ENCODE data around the gene C2orf72. TPM values are rescaled to one million over a fixed set of nuclear protein-coding genes. Genes with fewer than 3 reads are reported as not detected.
"Not testable (repeated sequence)": the region's sequence is repeated elsewhere in the genome, so short reads cannot be mapped to it uniquely, and the experiment has no call there.

C2orf72 gene
- total RNA-seq, 4 donors from 2014 or later: 15.9 to 52.7 (median 23.6) TPM

DNA sequence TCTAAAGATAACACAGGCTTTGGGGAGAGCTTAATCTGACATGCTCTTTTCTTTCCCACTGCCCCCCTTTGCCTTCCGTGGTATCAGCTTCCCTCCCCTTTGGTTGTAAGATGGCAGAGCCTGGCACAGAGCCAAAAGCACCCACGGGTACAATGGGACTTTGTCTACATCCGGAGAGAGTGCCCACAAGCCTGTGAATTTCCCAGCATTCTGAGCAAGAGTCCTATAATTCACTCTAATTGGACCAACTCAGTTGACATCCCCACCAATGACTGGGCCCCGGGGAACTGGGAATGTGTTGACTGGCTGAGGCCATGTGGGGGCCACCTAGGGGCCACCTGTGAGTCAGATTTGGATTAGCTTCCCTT is 20.1 kb upstream of the C2orf72 start:
- H3K9me3 ChIP-seq: no peaks in the 10 kb centered on the region
- H3K4me1 ChIP-seq: no peaks in the 10 kb centered on the region
- H3K4me3 ChIP-seq: no peak overlapping the region
- no peaks in the 10 kb centered on the region for H3K36me3 ChIP-seq
- TF ChIP-seq POLR2A (IDR thresholded peaks at IDR 0.05) (no peak), EP300 (IDR thresholded peaks at IDR 0.05; ENCODE audit: low read depth) (no peak), POLR2AphosphoS5 (IDR thresholded peaks at IDR 0.05) (no peak)
- TF ChIP-seq, protein P1, sequence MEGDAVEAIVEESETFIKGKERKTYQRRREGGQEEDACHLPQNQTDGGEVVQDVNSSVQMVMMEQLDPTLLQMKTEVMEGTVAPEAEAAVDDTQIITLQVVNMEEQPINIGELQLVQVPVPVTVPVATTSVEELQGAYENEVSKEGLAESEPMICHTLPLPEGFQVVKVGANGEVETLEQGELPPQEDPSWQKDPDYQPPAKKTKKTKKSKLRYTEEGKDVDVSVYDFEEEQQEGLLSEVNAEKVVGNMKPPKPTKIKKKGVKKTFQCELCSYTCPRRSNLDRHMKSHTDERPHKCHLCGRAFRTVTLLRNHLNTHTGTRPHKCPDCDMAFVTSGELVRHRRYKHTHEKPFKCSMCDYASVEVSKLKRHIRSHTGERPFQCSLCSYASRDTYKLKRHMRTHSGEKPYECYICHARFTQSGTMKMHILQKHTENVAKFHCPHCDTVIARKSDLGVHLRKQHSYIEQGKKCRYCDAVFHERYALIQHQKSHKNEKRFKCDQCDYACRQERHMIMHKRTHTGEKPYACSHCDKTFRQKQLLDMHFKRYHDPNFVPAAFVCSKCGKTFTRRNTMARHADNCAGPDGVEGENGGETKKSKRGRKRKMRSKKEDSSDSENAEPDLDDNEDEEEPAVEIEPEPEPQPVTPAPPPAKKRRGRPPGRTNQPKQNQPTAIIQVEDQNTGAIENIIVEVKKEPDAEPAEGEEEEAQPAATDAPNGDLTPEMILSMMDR (IDR thresholded peaks at IDR 0.05): no peak
- H3K27me3 ChIP-seq: no peaks in the 10 kb centered on the region
- intact Hi-C loops (cut with DNase I; ENCODE audit: low total_unique reads) (no loop called here), in situ Hi-C loops (cut with MboI; ENCODE audit: low pct_ligation_motif_present in 1 of 4, low pct_unique_long_range_greater_than_20kb in 1 of 4, low sequenced_read_pairs in 3 of 4) (no loop called here)
- no peak overlapping the region for H3K27ac ChIP-seq
- no peak for DNase-seq
- 0 to 31% methylated on average over 1 to 4 of the region's 4 CpGs for WGBS, 2 donors (ENCODE audit: low coverage in 1 of 2)

DNA sequence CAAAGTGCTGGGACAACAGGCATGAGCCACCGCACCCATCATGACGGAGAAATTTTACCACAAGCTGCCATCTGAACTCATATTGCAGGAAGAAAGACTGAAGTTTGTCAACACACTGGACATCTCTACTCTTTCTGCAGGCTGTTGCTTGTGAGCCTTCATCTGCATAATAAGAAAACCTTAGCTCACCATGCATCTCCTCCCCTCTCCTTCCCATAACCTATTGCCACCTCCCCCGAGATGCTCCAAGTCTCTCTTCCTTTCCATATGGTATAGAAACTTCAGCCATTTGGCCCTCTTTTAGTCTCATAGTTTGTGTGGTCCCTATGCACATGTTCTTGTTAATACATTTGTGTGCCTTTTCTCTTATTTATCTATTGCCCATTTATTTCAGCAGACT is 19.1 kb upstream of the C2orf72 start:
- in situ Hi-C loops (cut with MboI; ENCODE audit: low pct_ligation_motif_present in 1 of 4, low pct_unique_long_range_greater_than_20kb in 1 of 4, low sequenced_read_pairs in 3 of 4): no loop called here
- WGBS, 2 donors (ENCODE audit: low coverage in 1 of 2): 93 to 100% methylated on average over 2 to 3 of the region's 3 CpGs
- Histone ChIP-seq H3K4me1 (no peaks in the 10 kb centered on the region), H3K4me3 (no peak overlapping the region), H3K9me3 (no peaks in the 10 kb centered on the region), H3K27me3 (no peaks in the 10 kb centered on the region), H3K27ac (no peak overlapping the region), H3K36me3 (no peaks in the 10 kb centered on the region)
- no peak for TF ChIP-seq POLR2AphosphoS5 (IDR thresholded peaks at IDR 0.05)
- TF ChIP-seq POLR2A (IDR thresholded peaks at IDR 0.05): no peak
- TF ChIP-seq, protein P1 (IDR thresholded peaks at IDR 0.05): no peak
- no peak for TF ChIP-seq EP300 (IDR thresholded peaks at IDR 0.05; ENCODE audit: low read depth)
- no peak for DNase-seq
- intact Hi-C loops (cut with DNase I; ENCODE audit: low total_unique reads): no loop called here

DNA sequence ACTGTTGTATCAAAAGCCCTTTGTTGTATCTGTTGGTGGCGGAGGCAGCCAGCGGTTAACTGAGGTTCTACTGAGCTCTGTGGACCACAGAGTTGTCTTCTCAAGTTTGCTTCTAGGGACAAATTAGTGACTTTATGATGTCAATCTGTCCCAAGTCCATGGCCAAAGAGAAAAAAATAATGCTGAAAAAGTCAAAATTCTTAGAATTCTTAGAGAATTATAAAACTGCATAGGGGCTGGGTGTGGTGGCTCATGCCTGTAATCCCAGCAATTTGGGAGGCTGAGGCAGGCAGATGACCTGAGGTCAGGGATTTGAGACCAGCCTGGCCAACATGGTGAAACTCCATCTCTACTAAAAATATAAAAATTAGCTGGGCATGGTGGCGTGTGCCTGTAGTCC is 12.3 kb upstream of the C2orf72 start:
- DNase-seq; H3K27me3 ChIP-seq; H3K4me3 ChIP-seq; H3K36me3 ChIP-seq; intact Hi-C loops (cut with DNase I; ENCODE audit: low total_unique reads); H3K4me1 ChIP-seq; in situ Hi-C loops (cut with MboI; ENCODE audit: low pct_ligation_motif_present in 1 of 4, low pct_unique_long_range_greater_than_20kb in 1 of 4, low sequenced_read_pairs in 3 of 4); H3K27ac ChIP-seq; H3K9me3 ChIP-seq: not testable (repeated sequence)
- 88 to 100% methylated on average over 2 to 3 of the region's 3 CpGs for WGBS, 2 donors (ENCODE audit: low coverage in 1 of 2)

DNA sequence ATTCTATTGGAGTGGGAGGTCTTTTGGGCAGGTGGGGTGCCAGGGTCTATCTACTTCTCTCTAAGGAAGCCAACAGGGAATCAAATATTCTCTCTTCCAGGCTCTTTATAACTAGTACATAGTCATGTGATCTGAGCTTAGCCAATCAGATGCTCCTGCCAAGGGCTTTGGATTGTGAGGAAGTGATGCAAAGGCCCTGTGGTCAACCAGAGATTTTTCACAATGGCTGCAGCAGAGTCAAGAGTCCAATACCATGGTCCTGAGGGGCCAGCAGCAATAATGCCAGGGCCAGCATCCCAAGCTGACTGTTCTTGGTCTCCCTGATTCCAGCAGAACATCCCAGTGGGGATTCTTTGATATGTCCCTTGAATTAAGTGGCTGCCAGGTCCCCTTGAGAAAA is 8.4 kb upstream of the C2orf72 start:
- TF ChIP-seq EP300 (IDR thresholded peaks at IDR 0.05; ENCODE audit: low read depth) (no peak), POLR2AphosphoS5 (IDR thresholded peaks at IDR 0.05) (no peak), POLR2A (IDR thresholded peaks at IDR 0.05) (no peak)
- TF ChIP-seq, protein P1 (IDR thresholded peaks at IDR 0.05): no peak
- Histone ChIP-seq H3K27me3 (no peaks in the 10 kb centered on the region), H3K36me3 (no peaks in the 10 kb centered on the region), H3K4me1 (peaks cover 0 to 10% (median 8%) of the 10 kb centered on the region in 4 donors), H3K9me3 (no peaks in the 10 kb centered on the region), H3K27ac (no peak overlapping the region), H3K4me3 (no peak overlapping the region)
- no peak for DNase-seq
- in situ Hi-C loops (cut with MboI; ENCODE audit: low pct_ligation_motif_present in 1 of 4, low pct_unique_long_range_greater_than_20kb in 1 of 4, low sequenced_read_pairs in 3 of 4) (no loop called here), intact Hi-C loops (cut with DNase I; ENCODE audit: low total_unique reads) (no loop called here)

DNA sequence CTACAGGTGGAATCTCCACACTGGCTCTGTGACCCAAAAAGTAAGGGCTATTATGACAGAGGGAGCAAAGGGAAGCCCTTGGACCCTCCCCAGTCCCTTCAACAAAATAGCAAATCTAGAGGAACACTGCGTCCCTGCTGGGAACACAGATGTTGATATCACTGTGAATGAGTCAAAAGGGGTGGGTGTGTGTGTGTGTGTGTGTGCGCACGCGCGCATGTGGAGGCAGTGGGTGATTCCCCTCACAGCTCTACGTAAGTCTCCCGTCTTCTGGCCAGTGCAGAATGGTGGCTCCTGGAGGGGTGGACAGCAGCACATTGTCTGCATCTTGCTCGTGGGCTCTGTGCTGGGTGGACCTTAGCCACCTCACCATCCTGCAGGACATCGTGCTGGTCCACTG is 7.8 kb upstream of the C2orf72 start:
- H3K9me3 ChIP-seq: no peaks in the 10 kb centered on the region
- H3K36me3 ChIP-seq: no peaks in the 10 kb centered on the region
- in situ Hi-C loops (cut with MboI; ENCODE audit: low pct_ligation_motif_present in 1 of 4, low pct_unique_long_range_greater_than_20kb in 1 of 4, low sequenced_read_pairs in 3 of 4) (no loop called here), intact Hi-C loops (cut with DNase I; ENCODE audit: low total_unique reads) (no loop called here)
- TF ChIP-seq, protein P1 (IDR thresholded peaks at IDR 0.05): no peak
- TF ChIP-seq POLR2AphosphoS5 (IDR thresholded peaks at IDR 0.05) (no peak), POLR2A (IDR thresholded peaks at IDR 0.05) (no peak), EP300 (IDR thresholded peaks at IDR 0.05; ENCODE audit: low read depth) (no peak)
- H3K27me3 ChIP-seq: no peaks in the 10 kb centered on the region
- WGBS, 2 donors (ENCODE audit: low coverage in 1 of 2): 78% methylated on average over 9 of the region's 9 CpGs; no CpG with 5 or more reads in 1 of the 2 donors
- H3K4me3 ChIP-seq: no peak overlapping the region
- peaks cover 0 to 17% (median 10%) of the 10 kb centered on the region in 4 donors for H3K4me1 ChIP-seq
- no peak for DNase-seq
- H3K27ac ChIP-seq: no peak overlapping the region

Measured in transverse colon (tissue), 4 donors.